Measurements from ENCODE around the gene TSPAN16.

Gene TSPAN16

DNA sequence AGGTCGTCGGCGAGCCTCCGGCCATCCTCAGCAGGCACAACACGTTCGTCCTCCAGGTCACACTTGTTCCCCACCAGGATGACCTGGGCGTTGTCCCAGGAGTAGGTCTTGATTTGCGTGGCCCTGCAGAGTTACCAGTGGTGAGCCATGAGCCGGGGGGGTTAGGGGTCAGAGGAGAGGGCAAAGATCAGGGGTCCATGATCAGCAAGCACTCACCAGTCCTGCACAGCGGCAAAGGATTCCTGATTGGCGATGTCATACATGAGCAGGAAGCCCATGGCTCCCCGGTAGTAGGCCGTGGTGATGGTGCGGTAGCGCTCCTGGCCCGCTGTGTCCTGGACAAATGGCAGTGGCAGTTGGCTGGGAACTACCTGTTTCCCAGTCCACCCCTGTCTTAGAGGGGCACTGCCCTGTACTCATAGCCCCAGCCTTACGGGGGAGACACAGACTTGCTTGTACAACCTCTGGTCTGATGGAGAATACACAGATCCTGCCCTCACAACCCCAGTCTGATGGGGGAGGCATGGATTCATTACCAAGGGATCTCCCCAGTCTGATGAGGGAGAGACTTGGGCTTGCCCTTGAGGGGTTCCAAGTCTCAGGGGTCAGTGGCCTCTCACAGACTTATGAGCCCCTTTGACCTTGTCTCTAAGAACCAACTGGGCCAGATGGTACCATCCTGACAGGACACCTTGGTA is 39.6 kb downstream of the TSPAN16 start:
- no peak overlapping the region for H3K27ac ChIP-seq (ENCODE audit: low read depth, low read length)
- H3K4me1 ChIP-seq (ENCODE audit: control insufficient read depth, low read length) = peaks cover 16% of the 10 kb centered on the region
- no peaks in the 10 kb centered on the region for H3K9me2 ChIP-seq (replicated peaks; ENCODE audit: control insufficient read depth, low read length)
- no peak overlapping the region for H3K4me3 ChIP-seq (ENCODE audit: low read length)
- no peak overlapping the region for H3K4me2 ChIP-seq (ENCODE audit: low read length)
- no peaks in the 10 kb centered on the region for H3K27me3 ChIP-seq (ENCODE audit: control insufficient read depth, low read length)
- H3K36me3 ChIP-seq (ENCODE audit: control insufficient read depth, low read length) = peaks cover 4% of the 10 kb centered on the region
- H3K79me2 ChIP-seq (ENCODE audit: control insufficient read depth, low read length) = no peaks in the 10 kb centered on the region
- H3F3A ChIP-seq (ENCODE audit: control insufficient read depth, insufficient read depth) = no peaks in the 10 kb centered on the region
- TF ChIP-seq, protein P1, sequence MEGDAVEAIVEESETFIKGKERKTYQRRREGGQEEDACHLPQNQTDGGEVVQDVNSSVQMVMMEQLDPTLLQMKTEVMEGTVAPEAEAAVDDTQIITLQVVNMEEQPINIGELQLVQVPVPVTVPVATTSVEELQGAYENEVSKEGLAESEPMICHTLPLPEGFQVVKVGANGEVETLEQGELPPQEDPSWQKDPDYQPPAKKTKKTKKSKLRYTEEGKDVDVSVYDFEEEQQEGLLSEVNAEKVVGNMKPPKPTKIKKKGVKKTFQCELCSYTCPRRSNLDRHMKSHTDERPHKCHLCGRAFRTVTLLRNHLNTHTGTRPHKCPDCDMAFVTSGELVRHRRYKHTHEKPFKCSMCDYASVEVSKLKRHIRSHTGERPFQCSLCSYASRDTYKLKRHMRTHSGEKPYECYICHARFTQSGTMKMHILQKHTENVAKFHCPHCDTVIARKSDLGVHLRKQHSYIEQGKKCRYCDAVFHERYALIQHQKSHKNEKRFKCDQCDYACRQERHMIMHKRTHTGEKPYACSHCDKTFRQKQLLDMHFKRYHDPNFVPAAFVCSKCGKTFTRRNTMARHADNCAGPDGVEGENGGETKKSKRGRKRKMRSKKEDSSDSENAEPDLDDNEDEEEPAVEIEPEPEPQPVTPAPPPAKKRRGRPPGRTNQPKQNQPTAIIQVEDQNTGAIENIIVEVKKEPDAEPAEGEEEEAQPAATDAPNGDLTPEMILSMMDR (IDR thresholded peaks at IDR 0.05; ENCODE audit: low read depth, low read length, poor library complexity, severe bottlenecking) = no peak
- no peak for TF ChIP-seq EZH2phosphoT487 (IDR thresholded peaks at IDR 0.05; ENCODE audit: borderline replicate concordance, low read length)
- no peaks in the 10 kb centered on the region for H4K20me1 ChIP-seq (ENCODE audit: control insufficient read depth, insufficient read depth, low read depth, low read length)
- no peaks in the 10 kb centered on the region for H3K9me3 ChIP-seq (ENCODE audit: control insufficient read depth, insufficient read depth, low read length)

DNA sequence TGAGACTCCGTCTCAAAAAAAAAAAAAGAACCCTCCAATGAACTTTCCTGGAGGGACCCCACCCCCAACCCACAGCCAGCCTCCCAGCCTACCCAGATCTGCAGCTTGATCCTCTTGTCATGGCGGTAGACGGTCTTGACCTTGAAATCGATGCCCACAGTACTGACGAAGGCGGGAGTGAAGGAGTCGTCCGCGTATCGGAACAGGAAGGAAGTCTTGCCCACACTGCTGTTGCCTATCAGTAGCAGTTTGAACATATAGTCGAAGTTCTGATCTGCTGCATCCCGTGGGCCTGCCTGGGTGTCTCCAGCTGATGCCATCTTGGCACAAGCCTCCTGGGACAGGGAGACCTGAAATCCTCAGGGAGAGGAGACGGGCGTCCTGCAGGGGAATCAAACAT is 41.1 kb downstream of the TSPAN16 start:
- no peak overlapping the region for H3K4me2 ChIP-seq (ENCODE audit: low read length)
- H4K20me1 ChIP-seq (ENCODE audit: control insufficient read depth, insufficient read depth, low read depth, low read length) = no peaks in the 10 kb centered on the region
- H3K9me2 ChIP-seq (replicated peaks; ENCODE audit: control insufficient read depth, low read length) = no peaks in the 10 kb centered on the region
- H3K4me3 ChIP-seq (ENCODE audit: low read length) = no peak overlapping the region
- no peaks in the 10 kb centered on the region for H3K27me3 ChIP-seq (ENCODE audit: control insufficient read depth, low read length)
- TF ChIP-seq EZH2phosphoT487 (IDR thresholded peaks at IDR 0.05; ENCODE audit: borderline replicate concordance, low read length) = no peak
- TF ChIP-seq, protein P1 (IDR thresholded peaks at IDR 0.05; ENCODE audit: low read depth, low read length, poor library complexity, severe bottlenecking) = no peak
- H3K36me3 ChIP-seq (ENCODE audit: control insufficient read depth, low read length) = peaks cover 12% of the 10 kb centered on the region
- H3F3A ChIP-seq (ENCODE audit: control insufficient read depth, insufficient read depth) = no peaks in the 10 kb centered on the region
- no peaks in the 10 kb centered on the region for H3K79me2 ChIP-seq (ENCODE audit: control insufficient read depth, low read length)
- H3K27ac ChIP-seq (ENCODE audit: low read depth, low read length) = no peak overlapping the region
- H3K9me3 ChIP-seq (ENCODE audit: control insufficient read depth, insufficient read depth, low read length) = no peaks in the 10 kb centered on the region
- peaks cover 16% of the 10 kb centered on the region for H3K4me1 ChIP-seq (ENCODE audit: control insufficient read depth, low read length)

DNA sequence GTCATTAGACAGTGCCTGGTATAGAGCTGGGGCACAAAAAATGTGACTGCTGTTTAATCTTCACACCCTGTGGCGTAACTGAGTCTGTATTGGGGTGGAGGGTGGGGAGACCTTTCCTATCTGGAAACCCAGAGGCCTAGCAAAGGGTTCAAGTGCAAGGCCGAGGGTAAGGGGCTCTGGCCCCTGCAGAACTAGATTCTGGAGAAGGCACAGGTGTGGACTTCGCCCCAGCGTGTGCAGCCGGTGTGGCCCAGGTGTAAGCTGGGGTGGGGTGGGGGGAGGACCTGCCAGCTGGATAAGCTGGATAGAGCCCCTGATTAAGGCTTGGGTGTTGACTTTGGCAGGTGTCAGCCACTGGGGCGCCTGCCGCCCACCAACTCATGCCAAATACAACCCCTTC is 42.2 kb downstream of the TSPAN16 start:
- Histone ChIP-seq H4K20me1 (ENCODE audit: control insufficient read depth, insufficient read depth, low read depth, low read length) (no peaks in the 10 kb centered on the region), H3K4me3 (ENCODE audit: low read length) (no peak overlapping the region), H3K36me3 (ENCODE audit: control insufficient read depth, low read length) (peaks cover 15% of the 10 kb centered on the region), H3K27me3 (ENCODE audit: control insufficient read depth, low read length) (no peaks in the 10 kb centered on the region), H3K9me2 (replicated peaks; ENCODE audit: control insufficient read depth, low read length) (no peaks in the 10 kb centered on the region), H3K27ac (ENCODE audit: low read depth, low read length) (no peak overlapping the region), H3F3A (ENCODE audit: control insufficient read depth, insufficient read depth) (no peaks in the 10 kb centered on the region), H3K9me3 (ENCODE audit: control insufficient read depth, insufficient read depth, low read length) (no peaks in the 10 kb centered on the region), H3K4me1 (ENCODE audit: control insufficient read depth, low read length) (peaks cover 16% of the 10 kb centered on the region), H3K79me2 (ENCODE audit: control insufficient read depth, low read length) (no peaks in the 10 kb centered on the region), H3K4me2 (ENCODE audit: low read length) (no peak overlapping the region)
- TF ChIP-seq, protein P1 (IDR thresholded peaks at IDR 0.05; ENCODE audit: low read depth, low read length, poor library complexity, severe bottlenecking) = no peak
- no peak for TF ChIP-seq EZH2phosphoT487 (IDR thresholded peaks at IDR 0.05; ENCODE audit: borderline replicate concordance, low read length)
